ENCODE data around the gene C5. TPM values are rescaled to one million over a fixed set of nuclear protein-coding genes. Genes with fewer than 3 reads are reported as not detected.

The C5 gene
- total RNA-seq, 1 experiment from 2014 or later = 0.57 TPM

- ChIA-PET CTCF (interaction anchor here (1.6 to 4.0 kb wide), 4 partner anchors 11 to 318 kb away, joined by 4 to 27 read pairs (median 8); no protein-coding TSS in a partner anchor), POLR2A (no interaction called here)
- TF ChIP-seq ZNF425 (CRISPR knock-in tag; conservative IDR thresholded peaks at IDR 0.05) (no peak), TEAD4 (CRISPR knock-in tag; IDR thresholded peaks at IDR 0.05) (no peak), JUN (CRISPR knock-in tag; IDR thresholded peaks at IDR 0.05) (no peak), SP1 (CRISPR knock-in tag; conservative IDR thresholded peaks at IDR 0.05) (no peak), PREB (CRISPR knock-in tag; IDR thresholded peaks at IDR 0.05; ENCODE audit: borderline replicate concordance) (no peak), AR (CRISPR knock-in tag; IDR thresholded peaks at IDR 0.05) (no peak), ESRRA (CRISPR knock-in tag; IDR thresholded peaks at IDR 0.05; ENCODE audit: borderline replicate concordance) (no peak), IRF2 (CRISPR knock-in tag; IDR thresholded peaks at IDR 0.05; ENCODE audit: borderline replicate concordance, low read depth) (no peak)
- no peak for DNase-seq (ENCODE audit: low spot score)
- H3K9me3 Mint-ChIP-seq = no peaks in the 10 kb centered on the region
- H3K4me3 Mint-ChIP-seq = no peak overlapping the region
- no peaks in the 10 kb centered on the region for H3K36me3 Mint-ChIP-seq
- no peak overlapping the region for H3K27ac Mint-ChIP-seq
- H3K27me3 Mint-ChIP-seq (ENCODE audit: low read depth) = no peaks in the 10 kb centered on the region
- peaks cover 6% of the 10 kb centered on the region; the same call in 1 of the 2 replicates for H3K4me1 Mint-ChIP-seq
- no peak for ATAC-seq
Measured at GRCh38 chr9:121048175-121048574, 1.9 kb downstream of the C5 start.

GRCh38 chr9:121038804-121039203, 11.3 kb downstream of the C5 start:
- H3K27ac Mint-ChIP-seq = no peak overlapping the region
- peaks cover 3% of the 10 kb centered on the region; the same call in 1 of the 2 replicates for H3K27me3 Mint-ChIP-seq (ENCODE audit: low read depth)
- no peak for TF ChIP-seq ZNF532 (CRISPR knock-in tag; IDR thresholded peaks at IDR 0.05; ENCODE audit: borderline replicate concordance)
- no peak for TF ChIP-seq ATF6 (CRISPR knock-in tag; IDR thresholded peaks at IDR 0.05)
- no peak for TF ChIP-seq ZNF121 (CRISPR knock-in tag; IDR thresholded peaks at IDR 0.05)
- no peak for TF ChIP-seq ZNF423 (CRISPR knock-in tag; IDR thresholded peaks at IDR 0.05)
- TF ChIP-seq ZNF425 (CRISPR knock-in tag; conservative IDR thresholded peaks at IDR 0.05) = no peak
- TF ChIP-seq TEAD1 (CRISPR knock-in tag; IDR thresholded peaks at IDR 0.05) = no peak
- TF ChIP-seq ATF1 (CRISPR knock-in tag; IDR thresholded peaks at IDR 0.05) = no peak
- H3K36me3 Mint-ChIP-seq = no peaks in the 10 kb centered on the region
- ATAC-seq = no peak
- no peaks in the 10 kb centered on the region for H3K4me1 Mint-ChIP-seq
- H3K9me3 Mint-ChIP-seq = no peaks in the 10 kb centered on the region
- ChIA-PET CTCF (interaction anchor here (1.2 to 1.3 kb wide), 2 partner anchors 17 to 21 kb away, joined by 4 to 5 read pairs; no protein-coding TSS in a partner anchor), POLR2A (no interaction called here)
- no peak overlapping the region for H3K4me3 Mint-ChIP-seq
- DNase-seq (ENCODE audit: low spot score) = no peak

Data from WTC11 (cell line).